Tibial nerve (tissue), 4 donors: ENCODE measurements around the gene CDAN1. TPM values are rescaled to one million over a fixed set of nuclear protein-coding genes. Genes with fewer than 3 reads are reported as not detected.
A peak's percentile ranks its signal among the peaks of the same experiment; 100 is the strongest.

ENCODE experiments used
- DNase-seq, 2 donors: peaks; one replicate each; pipeline ENCODE4 v3.0.0-alpha.2; 2019; ENCODE audit warnings: low spot score in 2 of 2
- H3K27ac ChIP-seq, 4 donors: fragments of 200-600 bp; sonication (generic) in 3 of 4; one replicate each; pipeline ENCODE4 v1.5.1; 2017 to 2019; ENCODE audit warnings: mild to moderate bottlenecking in 1 of 4
- H3K27me3 ChIP-seq, 2 donors: fragments of 200-600 bp; sonication (generic) in 1 of 2; one replicate each; pipeline versions ENCODE4 v1.5.1 to v1.6.0; 2017 to 2019
- H3K36me3 ChIP-seq, 3 donors: fragments of 200-600 bp; sonication (generic); one replicate each; pipeline ENCODE4 v1.5.1; 2018 to 2019
- H3K4me1 ChIP-seq, 4 donors: fragments of 200-600 bp; sonication (generic) in 3 of 4; one replicate each; pipeline ENCODE4 v1.5.1; 2017 to 2019
- H3K4me3 ChIP-seq, 4 donors: fragments of 200-600 bp; sonication (generic) in 3 of 4; one replicate each; pipeline ENCODE4 v1.5.1; 2017 to 2019; ENCODE audit warnings: mild to moderate bottlenecking in 1 of 4, moderate library complexity in 1 of 4
- H3K9me3 ChIP-seq, 4 donors: fragments of 200-600 bp; sonication (generic) in 3 of 4; one replicate each; pipeline ENCODE4 v1.5.1; 2017 to 2019
- CTCF ChIP-seq, 5 experiments: fragments of 200-600 bp in 3 of 5; fragments of 450-650 bp in 2 of 5; sonication (generic) in 3 of 5; IDR thresholded peaks; one replicate each; pipeline ENCODE4 v1.5.1; 2016 to 2019; ENCODE audit warnings: antibody characterized with exemption in 5 of 5, mild to moderate bottlenecking in 3 of 5, moderate library complexity in 2 of 5
- EP300 ChIP-seq, 2 donors: sonication (generic); formaldehyde crosslinking; IDR thresholded peaks; one replicate each; pipeline ENCODE4 v1.6.1; 2017; ENCODE audit warnings: antibody characterized with exemption in 2 of 2, mild to moderate bottlenecking in 1 of 2
- POLR2A ChIP-seq, 2 donors: fragments of 450-650 bp; IDR thresholded peaks; one replicate each; pipeline ENCODE4 v1.6.1; 2017; ENCODE audit warnings: antibody characterized with exemption in 2 of 2, mild to moderate bottlenecking in 2 of 2, moderate library complexity in 2 of 2
- WGBS, 2 donors: methylation state at CpG; one replicate each; pipeline ENCODE4 v1.1.5; 2018; 5-methylcytosine and 5-hydroxymethylcytosine counted together
- total RNA-seq, 4 donors: library from RNA; depleted of rRNA; stranded (reverse); fragments of >200 nt; gene quantifications; one replicate each; pipeline ENCODE4 v1.1.0, GENCODE V29; 2016

CDAN1 gene
- total RNA-seq, result 10 to 100 TPM; 14.0 to 25.5 (median 22.0) TPM

- peaks cover 0 to 22% (median 5%) of the 10 kb centered on the region in 4 donors for H3K4me1 ChIP-seq
- 0% methylated on average over 21 to 42 of the region's 76 CpGs for WGBS, 2 donors
Measured at GRCh38 chr15:42736793-42737528, at the start of gene CDAN1. Gene CDAN1, minus strand, starts transcription at chr15:42737128. Its CDS starts 26 bp downstream, at chr15:42737102.

GRCh38 chr15:42785569-42785968 is 48.6 kb upstream of the CDAN1 start:
- no peak overlapping the region for H3K27ac ChIP-seq
- no peak for TF ChIP-seq POLR2A (IDR thresholded peaks at IDR 0.05)
- no peak for TF ChIP-seq CTCF (IDR thresholded peaks at IDR 0.05)
- no peak for TF ChIP-seq EP300 (IDR thresholded peaks at IDR 0.05)
- H3K4me1 ChIP-seq, result no peaks in the 10 kb centered on the region
- DNase-seq, result no peak
- no peaks in the 10 kb centered on the region for H3K9me3 ChIP-seq
- peaks cover 0 to 27% (median 0%) of the 10 kb centered on the region in 3 donors for H3K36me3 ChIP-seq
- WGBS, 2 donors, result 86 to 91% methylated on average over 2 of the region's 2 CpGs
- H3K4me3 ChIP-seq, result no peak overlapping the region
- no peaks in the 10 kb centered on the region for H3K27me3 ChIP-seq

More at GRCh38 chr15:42736793-42737528, at the start of gene CDAN1:
- Histone ChIP-seq H3K9me3 (no peaks in the 10 kb centered on the region), H3K27ac (peak within 1 kb of the TSS; percentile 90 to 97 (median 92)), H3K4me3 (peak within 1 kb of the TSS; percentile 52 to 88 (median 71)), H3K27me3 (no peaks in the 10 kb centered on the region), H3K36me3 (peaks cover 0 to 34% (median 7%) of the 10 kb centered on the region in 3 donors)
- TF ChIP-seq CTCF (IDR thresholded peaks at IDR 0.05) (peak in 1 of 5 experiments; percentile 50), POLR2A (IDR thresholded peaks at IDR 0.05) (peak; percentile 46 to 87), EP300 (IDR thresholded peaks at IDR 0.05) (peak in 1 of 2 donors; percentile 90)
- DNase-seq, result peak; percentile 77 to 79

GRCh38 chr15:42784705-42785104 is 47.8 kb upstream of the CDAN1 start:
- 95 to 100% methylated on average over 1 of the region's 1 CpG for WGBS, 2 donors
- no peak for TF ChIP-seq EP300 (IDR thresholded peaks at IDR 0.05)
- no peak for TF ChIP-seq CTCF (IDR thresholded peaks at IDR 0.05)
- no peak for TF ChIP-seq POLR2A (IDR thresholded peaks at IDR 0.05)
- no peaks in the 10 kb centered on the region for H3K4me1 ChIP-seq
- no peaks in the 10 kb centered on the region for H3K9me3 ChIP-seq
- H3K36me3 ChIP-seq, result peaks cover 0 to 26% (median 0%) of the 10 kb centered on the region in 3 donors
- H3K4me3 ChIP-seq, result no peak overlapping the region
- DNase-seq, result no peak
- H3K27me3 ChIP-seq, result no peaks in the 10 kb centered on the region
- H3K27ac ChIP-seq, result no peak overlapping the region

GRCh38 chr15:42782716-42783115 is 45.8 kb upstream of the CDAN1 start:
- TF ChIP-seq EP300 (IDR thresholded peaks at IDR 0.05) (no peak), CTCF (IDR thresholded peaks at IDR 0.05) (no peak), POLR2A (IDR thresholded peaks at IDR 0.05) (no peak)
- no peaks in the 10 kb centered on the region for H3K4me1 ChIP-seq
- H3K27ac ChIP-seq, result no peak overlapping the region
- no peak overlapping the region for H3K4me3 ChIP-seq
- no peaks in the 10 kb centered on the region for H3K27me3 ChIP-seq
- peaks cover 0 to 26% (median 0%) of the 10 kb centered on the region in 3 donors for H3K36me3 ChIP-seq
- WGBS, 2 donors, result 96 to 98% methylated on average over 4 of the region's 4 CpGs
- DNase-seq, result no peak
- no peaks in the 10 kb centered on the region for H3K9me3 ChIP-seq

GRCh38 chr15:42775416-42775815 is 38.5 kb upstream of the CDAN1 start:
- Histone ChIP-seq H3K36me3 (peaks cover 0 to 53% (median 10%) of the 10 kb centered on the region in 3 donors), H3K27ac (no peak overlapping the region), H3K4me3 (no peak overlapping the region), H3K4me1 (no peaks in the 10 kb centered on the region), H3K27me3 (no peaks in the 10 kb centered on the region), H3K9me3 (no peaks in the 10 kb centered on the region)
- DNase-seq, result no peak
- TF ChIP-seq CTCF (IDR thresholded peaks at IDR 0.05) (no peak), EP300 (IDR thresholded peaks at IDR 0.05) (no peak), POLR2A (IDR thresholded peaks at IDR 0.05) (no peak)
- WGBS, 2 donors, result 73 to 86% methylated on average over 2 of the region's 2 CpGs
